AG09319 (cell line): Measurements from ENCODE around the gene SEPTIN7.
A peak's percentile ranks its signal among the peaks of the same experiment; 100 is the strongest.
"Not testable (repeated sequence)": the region's sequence is repeated elsewhere in the genome, so short reads cannot be mapped to it uniquely, and the experiment has no call there.

Source experiments
- DNase-seq: peaks from one replicate; pipeline ENCODE4 v3.0.0-alpha.2; 2010; ENCODE audit warnings: low read depth; ENCODE audit errors: extremely low read depth
- CTCF ChIP-seq: IDR thresholded peaks from 2 replicates; pipeline ENCODE4 v1.5.1; 2011; ENCODE audit warnings: low read depth, mild to moderate bottlenecking, inconsistent platforms, low read length, moderate library complexity

Gene SEPTIN7

DNA sequence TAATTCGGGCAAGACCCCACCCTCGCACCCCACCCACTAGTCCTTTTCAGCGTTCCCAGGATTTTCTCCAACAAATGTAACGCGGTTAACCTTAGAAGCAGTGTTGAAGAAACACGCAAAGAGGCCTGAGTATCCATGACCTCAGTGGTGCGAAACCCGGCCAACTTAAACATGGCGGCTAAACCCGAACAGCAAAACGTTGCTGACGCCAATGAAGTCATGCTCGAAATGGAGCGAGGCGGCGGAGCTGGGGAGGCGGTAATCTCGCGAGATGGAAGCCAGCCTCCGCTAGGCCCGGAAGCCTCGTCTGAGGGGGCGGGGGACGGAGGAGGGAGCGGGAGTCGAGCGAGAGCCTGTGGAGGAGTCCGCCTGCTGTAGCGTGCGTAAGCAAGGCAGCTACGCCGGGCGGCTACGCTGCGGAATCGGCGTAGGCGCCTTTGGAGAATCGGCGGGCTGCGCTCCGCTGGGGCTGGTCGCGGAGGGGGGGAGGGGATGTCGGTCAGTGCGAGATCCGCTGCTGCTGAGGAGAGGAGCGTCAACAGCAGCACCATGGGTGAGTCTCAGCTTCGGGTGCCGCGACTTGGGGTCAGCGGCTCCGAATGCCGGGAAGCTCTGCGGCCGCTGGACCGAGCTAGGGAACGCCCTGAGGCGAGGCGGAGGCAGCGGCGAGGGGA lies at the start of gene SEPTIN7:
Gene SEPTIN7, plus strand, starts transcription at position 340 of the 674 bp plus-strand sequence. Its CDS starts 153 bp downstream, at position 493.
- TF ChIP-seq CTCF = no peak
- peak; percentile 98 for DNase-seq

GRCh38 chr7:35752742-35753141 lies 48.1 kb upstream of the SEPTIN7 start:
- TF ChIP-seq CTCF = no peak
- DNase-seq = no peak

GRCh38 chr7:35753761-35754603 lies 46.9 kb upstream of the SEPTIN7 start:
- TF ChIP-seq CTCF = no peak
- DNase-seq = no peak

- no peak for TF ChIP-seq CTCF
- no peak for DNase-seq
These were observed 46.1 kb upstream of the SEPTIN7 start for GRCh38 chr7:35754741-35755140.

DNA sequence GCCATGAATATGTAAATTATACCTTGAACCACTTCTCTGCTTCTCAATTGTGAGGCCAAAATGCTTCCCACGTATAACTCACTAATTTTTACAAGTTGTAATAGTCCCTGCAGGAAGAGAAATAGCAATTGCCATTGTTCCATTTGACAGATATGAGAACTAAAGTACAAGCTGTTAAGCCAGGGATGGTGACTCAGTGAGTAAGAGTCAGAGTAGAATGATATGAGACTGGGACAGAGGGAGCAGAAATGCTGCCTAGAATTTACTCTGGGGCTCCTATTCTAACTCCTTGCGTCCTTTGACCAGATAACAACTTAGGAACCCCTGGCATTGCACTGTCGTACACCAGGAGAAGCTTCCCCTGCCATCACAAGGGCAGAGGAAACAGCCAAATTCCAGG lies 45.1 kb upstream of the SEPTIN7 start:
- DNase-seq = no peak
- no peak for TF ChIP-seq CTCF

DNA sequence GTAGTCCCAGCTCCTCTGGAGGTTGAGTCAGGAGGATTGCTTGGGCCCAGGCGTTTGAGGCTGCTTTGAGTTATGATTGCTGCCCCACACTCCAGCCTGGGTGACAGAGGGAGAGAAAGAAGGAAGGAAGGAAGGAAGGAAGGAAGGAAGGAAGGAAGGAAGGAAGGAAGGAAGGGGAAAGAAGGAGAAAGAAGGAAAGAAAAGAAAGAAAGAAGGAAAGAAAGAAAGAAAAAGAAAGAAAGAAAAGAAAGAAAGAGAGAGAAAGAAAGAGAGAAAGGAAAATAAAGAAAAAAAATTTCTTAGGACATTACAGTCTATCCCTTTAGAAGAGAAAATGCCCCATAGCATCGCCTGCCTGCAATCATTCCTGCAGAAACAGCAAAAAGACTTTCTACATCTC lies 44.4 kb upstream of the SEPTIN7 start:
- DNase-seq = not testable (repeated sequence)

DNA sequence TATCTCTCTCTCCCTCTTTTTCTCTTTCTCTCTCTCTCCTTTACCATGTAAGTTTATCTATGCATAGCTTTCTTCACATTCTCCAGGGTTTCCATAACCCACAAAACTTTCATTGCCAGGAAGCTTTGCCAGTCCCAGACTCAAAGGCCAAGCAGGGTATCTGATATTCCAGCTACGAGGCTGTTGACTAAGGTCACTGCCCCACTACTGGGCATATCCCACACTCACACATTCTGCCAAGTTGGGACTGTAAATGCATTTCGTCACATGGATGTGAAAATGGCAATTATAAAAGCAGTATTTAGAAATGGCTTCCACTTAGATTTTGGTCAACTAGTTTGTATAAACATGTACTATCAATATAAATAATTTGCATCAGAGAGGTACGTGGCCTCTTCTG lies 43.3 kb upstream of the SEPTIN7 start:
- no peak for TF ChIP-seq CTCF
- no peak for DNase-seq
